Activated CD8-positive, alpha-beta T cell treated with anti-CD3 and anti-CD28 coated beads, Interleukin-2, amount 10 ng/mL, durations not matched to agents 7 days and 5 days (primary cell): Measurements from ENCODE around the gene PIEZO1. TPM values are rescaled to one million over a fixed set of nuclear protein-coding genes. Genes with fewer than 3 reads are reported as not detected.
"Not testable (repeated sequence)": the region's sequence is repeated elsewhere in the genome, so short reads cannot be mapped to it uniquely, and the experiment has no call there.

Source experiments
- ATAC-seq: fragments of 150-1000 bp; cut with Tn5 transposase; one replicate; pipeline ENCODE4 v1.10.0; 2021; ENCODE audit warnings: moderate library complexity
- CTCF ChIA-PET: fragments of 350-600 bp; sonication (Branson Sonifier 250); formaldehyde crosslinking; loops from one replicate; lab custom pipeline; 2021; ENCODE audit warnings: antibody characterized with exemption; lab: Charles Lee
- POLR2A ChIA-PET: fragments of 350-600 bp; sonication (Branson Sonifier 250); formaldehyde crosslinking; loops from one replicate; lab custom pipeline; 2021; ENCODE audit warnings: antibody characterized with exemption; lab: Charles Lee
- DNase-seq: peaks from one replicate; pipeline ENCODE4 v3.0.0-alpha.2; 2020
- H3K27ac Mint-ChIP-seq: one replicate; pipeline ENCODE4 v1.8.0; 2021; ENCODE audit warnings: mild to moderate bottlenecking, mixed read lengths
- H3K27me3 Mint-ChIP-seq: one replicate; pipeline ENCODE4 v1.8.0; 2021; ENCODE audit warnings: low read depth, mixed read lengths
- H3K36me3 Mint-ChIP-seq: one replicate; pipeline ENCODE4 v1.8.0; 2021; ENCODE audit warnings: low read depth, mixed read lengths
- H3K4me1 Mint-ChIP-seq: one replicate; pipeline ENCODE4 v1.8.0; 2021; ENCODE audit warnings: low read depth, mixed read lengths
- H3K4me3 Mint-ChIP-seq: one replicate; pipeline ENCODE4 v1.8.0; 2021; ENCODE audit warnings: mild to moderate bottlenecking, mixed read lengths
- H3K9me3 Mint-ChIP-seq: one replicate; pipeline ENCODE4 v1.8.0; 2022; ENCODE audit warnings: mixed read lengths; ENCODE audit not compliant: insufficient read depth
- total RNA-seq, 2 experiments: library from RNA; stranded (reverse); gene quantifications; one replicate each; pipeline ENCODE4 v1.2.3, GENCODE V29; 2021

The PIEZO1 gene
- total RNA-seq, 2 experiments from 2014 or later: 226 to 230 TPM

- CTCF ChIA-PET: interaction anchor here (0.7 to 1.9 kb wide), 8 partner anchors 11 to 62 kb away, joined by 3 to 8 read pairs (median 5); partner anchors contain the start of gene MVD
- peak overlapping the region; percentile 96 for H3K27ac Mint-ChIP-seq
- H3K27me3 Mint-ChIP-seq: no peaks in the 10 kb centered on the region
- peak overlapping the region; percentile 68 for H3K4me3 Mint-ChIP-seq
- ATAC-seq: peak; percentile 21
- H3K4me1 Mint-ChIP-seq: peaks cover 48% of the 10 kb centered on the region
- peak; percentile 68 for DNase-seq
- peaks cover 26% of the 10 kb centered on the region for H3K36me3 Mint-ChIP-seq
- POLR2A ChIA-PET: interaction anchor here (0.6 to 2.0 kb wide), 4 partner anchors 19 to 33 kb away, joined by 3 to 7 read pairs (median 3); no protein-coding TSS in a partner anchor
- no peaks in the 10 kb centered on the region for H3K9me3 Mint-ChIP-seq
Measured at GRCh38 chr16:88681084-88681680, 103.8 kb downstream of the PIEZO1 start.

DNA sequence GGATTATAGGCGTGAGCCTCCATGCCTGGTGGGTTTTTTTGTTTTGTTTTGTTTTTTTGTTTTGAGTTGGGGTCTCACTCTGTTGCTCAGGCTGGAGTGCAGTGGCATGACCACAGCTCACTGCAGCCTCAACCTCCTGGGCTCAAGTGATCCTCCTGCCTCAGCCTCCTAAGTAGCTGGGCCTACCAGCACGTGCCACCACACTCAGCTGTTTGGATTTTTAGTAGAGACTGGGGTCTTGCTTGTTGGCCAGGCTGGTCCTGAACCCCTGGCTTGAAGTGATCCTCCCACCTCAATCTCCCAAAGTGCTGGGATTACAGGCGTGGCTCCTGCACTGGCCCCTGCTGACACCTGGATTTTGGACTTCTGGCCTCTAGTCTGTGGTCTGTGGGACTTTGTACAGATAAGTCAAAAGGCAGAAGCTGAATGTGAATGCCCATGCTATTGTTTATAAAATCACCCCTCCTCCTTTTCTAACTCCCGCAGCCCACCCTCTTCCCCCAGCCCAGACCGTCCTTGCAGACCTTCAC is 104.4 kb downstream of the PIEZO1 start:
- no peak for ATAC-seq
- Mint-ChIP-seq H3K9me3 (no peaks in the 10 kb centered on the region), H3K36me3 (peaks cover 26% of the 10 kb centered on the region), H3K27ac (peak overlapping the region; percentile 96), H3K4me3 (peak overlapping the region; percentile 68), H3K4me1 (peaks cover 48% of the 10 kb centered on the region), H3K27me3 (no peaks in the 10 kb centered on the region)
- ChIA-PET CTCF (interaction anchor here (0.9 to 1.9 kb wide), 6 partner anchors 11 to 62 kb away, joined by 3 to 8 read pairs (median 6); partner anchors contain the start of gene MVD), POLR2A (interaction anchor here (0.6 to 2.0 kb wide), 4 partner anchors 20 to 33 kb away, joined by 3 to 7 read pairs (median 3); no protein-coding TSS in a partner anchor)
- no peak for DNase-seq

DNA sequence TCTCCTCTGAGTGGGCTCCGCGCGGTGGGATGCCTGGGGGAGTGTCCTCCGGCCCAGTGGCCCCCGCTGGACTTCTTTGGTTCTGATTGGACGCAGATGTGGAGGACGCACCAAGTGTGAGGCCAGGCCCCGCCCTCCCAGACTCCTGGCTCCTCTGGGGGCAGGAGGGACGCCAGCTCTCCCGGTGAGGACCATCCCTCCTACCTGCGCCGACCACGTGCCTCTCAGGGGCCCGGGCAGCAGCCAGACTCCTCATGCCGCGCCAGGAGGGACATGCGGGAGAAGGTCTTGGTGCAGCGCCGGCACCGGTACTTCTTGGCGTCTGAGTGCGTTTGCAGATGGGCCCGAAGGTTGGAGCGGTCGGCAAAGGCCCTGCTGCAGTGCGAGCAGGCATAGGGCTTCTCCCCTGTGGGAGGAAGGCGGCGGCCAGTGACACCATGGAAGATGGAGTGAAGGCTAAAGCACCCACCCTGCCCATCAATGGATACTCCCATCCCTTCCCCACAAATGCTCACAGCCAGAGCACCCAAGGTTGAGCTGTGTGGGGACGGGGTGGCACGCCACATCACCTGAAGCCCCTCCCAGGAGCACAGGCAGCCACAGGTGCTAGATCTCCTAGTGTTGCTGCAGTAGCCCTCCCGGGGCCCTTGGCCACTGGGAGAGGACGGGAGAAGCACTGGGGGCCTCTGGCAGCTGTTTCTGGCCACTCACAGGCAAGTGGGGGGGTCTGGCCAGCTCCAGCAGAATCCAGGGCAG is 106.6 kb downstream of the PIEZO1 start:
- Mint-ChIP-seq H3K27me3 (no peaks in the 10 kb centered on the region), H3K9me3 (no peaks in the 10 kb centered on the region), H3K4me3 (no peak overlapping the region), H3K27ac (no peak overlapping the region), H3K4me1 (peaks cover 27% of the 10 kb centered on the region), H3K36me3 (peaks cover 20% of the 10 kb centered on the region)
- ATAC-seq (no peak), DNase-seq (no peak)
- POLR2A ChIA-PET: no interaction called here
- CTCF ChIA-PET: no interaction called here

DNA sequence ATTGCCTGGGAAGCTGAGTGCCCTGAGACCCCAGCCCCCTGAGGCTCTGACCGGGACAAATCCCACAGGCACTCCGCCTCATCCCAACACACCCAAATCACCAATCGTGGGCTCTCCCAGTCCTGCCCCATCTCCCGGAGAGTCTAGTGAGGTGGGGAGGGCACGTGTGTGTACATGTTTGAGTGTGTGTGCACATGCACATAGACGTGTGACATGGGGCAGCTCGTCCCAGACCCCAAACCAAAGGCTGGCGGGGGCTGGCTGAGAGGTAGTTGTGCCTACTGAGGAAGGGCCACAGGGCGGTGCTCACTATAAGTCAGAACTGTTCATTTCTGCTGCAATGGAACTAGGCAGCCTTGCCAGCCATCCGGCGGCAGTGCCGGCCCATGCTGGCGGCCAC is 107.3 kb downstream of the PIEZO1 start:
- Mint-ChIP-seq H3K4me1 (peaks cover 24% of the 10 kb centered on the region), H3K36me3 (peaks cover 20% of the 10 kb centered on the region), H3K27ac (no peak overlapping the region), H3K4me3 (no peak overlapping the region), H3K9me3 (no peaks in the 10 kb centered on the region), H3K27me3 (no peaks in the 10 kb centered on the region)
- no peak for ATAC-seq
- ChIA-PET CTCF (no interaction called here), POLR2A (no interaction called here)
- DNase-seq: no peak

GRCh38 chr16:88676502-88677242 is 108.3 kb downstream of the PIEZO1 start:
- DNase-seq (no peak), ATAC-seq (no peak)
- Mint-ChIP-seq H3K4me3 (no peak overlapping the region), H3K4me1 (peaks cover 15% of the 10 kb centered on the region), H3K27ac (no peak overlapping the region), H3K36me3 (peaks cover 15% of the 10 kb centered on the region), H3K27me3 (no peaks in the 10 kb centered on the region), H3K9me3 (no peaks in the 10 kb centered on the region)
- ChIA-PET CTCF (no interaction called here), POLR2A (no interaction called here)

GRCh38 chr16:88673716-88674379 is 111.2 kb downstream of the PIEZO1 start:
- peaks cover 2% of the 10 kb centered on the region for H3K36me3 Mint-ChIP-seq
- H3K9me3 Mint-ChIP-seq: no peaks in the 10 kb centered on the region
- H3K27ac Mint-ChIP-seq: no peak overlapping the region
- no peaks in the 10 kb centered on the region for H3K27me3 Mint-ChIP-seq
- no peak for ATAC-seq
- POLR2A ChIA-PET: interaction anchor here (1.4 kb wide), 1 partner anchor 13 kb away, joined by 3 read pairs; no protein-coding TSS in a partner anchor
- H3K4me1 Mint-ChIP-seq: no peaks in the 10 kb centered on the region
- CTCF ChIA-PET: interaction anchor here (1.5 kb wide), 1 partner anchor 11 kb away, joined by 6 read pairs; no protein-coding TSS in a partner anchor
- DNase-seq: no peak
- no peak overlapping the region for H3K4me3 Mint-ChIP-seq

DNA sequence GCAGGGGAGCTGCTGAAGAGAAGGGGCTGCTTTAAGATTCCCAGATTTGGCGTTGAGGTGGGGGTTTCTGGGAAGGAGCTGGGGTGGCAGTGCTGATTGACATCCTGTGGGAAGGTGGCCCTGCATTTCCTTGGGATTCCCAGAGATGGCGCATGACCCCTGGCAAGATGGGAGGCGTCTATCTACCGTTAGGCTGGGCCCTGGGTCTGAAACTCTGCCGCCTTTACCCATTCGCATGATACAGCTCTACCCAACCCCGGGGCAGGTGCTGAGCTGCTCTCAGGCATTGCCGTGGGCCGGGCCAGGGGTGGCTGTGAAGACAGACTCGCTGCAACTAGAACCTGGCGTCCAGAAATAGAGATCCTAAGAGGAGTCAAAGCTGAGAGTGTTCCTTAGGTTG is 112.2 kb downstream of the PIEZO1 start:
- no peaks in the 10 kb centered on the region for H3K4me1 Mint-ChIP-seq
- H3K27ac Mint-ChIP-seq: no peak overlapping the region
- no peaks in the 10 kb centered on the region for H3K27me3 Mint-ChIP-seq
- peaks cover 6% of the 10 kb centered on the region for H3K36me3 Mint-ChIP-seq
- ATAC-seq: no peak
- ChIA-PET CTCF (interaction anchor here (1.9 kb wide), 1 partner anchor 10 kb away, joined by 4 read pairs; the partner anchor contains the start of gene MVD), POLR2A (no interaction called here)
- no peaks in the 10 kb centered on the region for H3K9me3 Mint-ChIP-seq
- H3K4me3 Mint-ChIP-seq: no peak overlapping the region
- no peak for DNase-seq

DNA sequence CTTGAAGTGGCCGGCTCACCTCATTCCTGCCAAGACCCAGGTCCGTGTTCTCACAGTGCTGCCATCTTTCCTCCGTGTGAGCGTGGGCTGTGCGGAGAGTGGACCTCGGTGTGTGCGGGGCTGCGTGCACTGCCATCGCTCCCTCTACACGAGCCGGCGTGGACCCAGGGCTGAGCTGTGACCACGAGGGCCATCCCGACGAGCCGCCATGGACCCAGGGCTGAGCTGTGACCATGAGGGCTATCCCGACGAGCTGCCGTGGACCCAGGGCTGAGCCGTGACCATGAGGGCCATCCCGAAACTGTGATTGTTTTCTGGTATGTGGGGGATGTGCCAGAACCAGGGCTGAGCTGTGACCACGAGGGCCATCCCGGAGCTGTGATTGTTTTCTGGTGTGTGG is 113.2 kb downstream of the PIEZO1 start:
- ChIA-PET POLR2A (no interaction called here), CTCF (interaction anchor here (1.9 kb wide), 1 partner anchor 9 kb away, joined by 4 read pairs; the partner anchor contains the start of gene MVD)
- ATAC-seq: no peak
- no peaks in the 10 kb centered on the region for H3K27me3 Mint-ChIP-seq
- no peak overlapping the region for H3K4me3 Mint-ChIP-seq
- H3K4me1 Mint-ChIP-seq: no peaks in the 10 kb centered on the region
- H3K9me3 Mint-ChIP-seq: no peaks in the 10 kb centered on the region
- H3K36me3 Mint-ChIP-seq: peaks cover 7% of the 10 kb centered on the region
- no peak overlapping the region for H3K27ac Mint-ChIP-seq
- no peak for DNase-seq

DNA sequence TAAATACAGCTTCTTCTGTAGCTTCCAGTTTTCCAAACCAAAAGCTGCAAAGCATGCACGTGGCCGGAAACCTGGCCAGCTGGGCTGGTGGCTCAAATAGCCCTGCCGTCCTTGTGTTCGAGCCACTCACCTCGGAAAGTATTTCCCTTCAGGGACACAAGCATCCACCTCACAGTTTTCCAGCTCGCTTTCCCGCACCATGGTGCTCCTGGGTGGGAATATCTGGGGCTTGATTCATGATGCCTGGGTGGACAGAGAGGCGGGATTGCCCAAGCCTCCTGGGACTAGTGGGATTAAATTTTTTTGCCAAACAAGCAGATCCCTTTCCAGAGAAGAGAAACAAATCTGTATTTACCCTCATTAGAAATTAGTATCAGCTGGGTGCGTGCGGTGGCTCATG is 115.0 kb downstream of the PIEZO1 start:
- H3K9me3 Mint-ChIP-seq: no peaks in the 10 kb centered on the region
- POLR2A ChIA-PET: no interaction called here
- H3K27ac Mint-ChIP-seq: no peak overlapping the region
- H3K36me3 Mint-ChIP-seq: peaks cover 11% of the 10 kb centered on the region
- H3K4me3 Mint-ChIP-seq: no peak overlapping the region
- ATAC-seq (no peak), DNase-seq (no peak)
- CTCF ChIA-PET: interaction anchor here (1.5 kb wide), 1 partner anchor 12 kb away, joined by 4 read pairs; no protein-coding TSS in a partner anchor
- H3K4me1 Mint-ChIP-seq: peaks cover 2% of the 10 kb centered on the region
- H3K27me3 Mint-ChIP-seq: no peaks in the 10 kb centered on the region

- H3K27ac Mint-ChIP-seq, POLR2A ChIA-PET, H3K4me3 Mint-ChIP-seq: not testable (repeated sequence)
Measured at GRCh38 chr16:88669493-88669892, 115.5 kb downstream of the PIEZO1 start.

DNA sequence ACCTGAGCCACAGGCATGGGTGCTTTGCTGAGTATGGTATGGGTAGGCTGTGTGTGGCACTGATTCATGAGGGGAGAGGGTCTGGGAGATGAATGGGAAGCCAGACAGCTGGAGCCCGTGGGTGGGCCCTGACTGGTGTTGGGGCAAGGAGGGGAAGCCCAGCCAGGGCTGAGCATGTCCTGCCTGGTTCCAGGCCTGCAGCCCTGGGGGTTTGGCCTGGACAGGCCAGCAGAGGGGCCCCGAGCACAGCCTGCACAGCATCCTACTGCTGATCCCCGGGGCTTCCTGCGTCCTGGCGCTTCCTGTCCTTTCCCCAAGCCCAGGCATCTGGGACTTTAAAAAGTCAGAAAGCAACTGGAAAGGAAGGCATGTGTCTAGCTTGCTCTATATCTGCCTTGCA is 117.6 kb downstream of the PIEZO1 start:
- ChIA-PET POLR2A (interaction anchor here (0.6 kb wide), 1 partner anchor 35 kb away, joined by 3 read pairs; no protein-coding TSS in a partner anchor), CTCF (no interaction called here)
- Mint-ChIP-seq H3K36me3 (peaks cover 13% of the 10 kb centered on the region), H3K4me1 (peaks cover 11% of the 10 kb centered on the region), H3K27me3 (no peaks in the 10 kb centered on the region), H3K9me3 (no peaks in the 10 kb centered on the region), H3K27ac (peak overlapping the region; percentile 27), H3K4me3 (no peak overlapping the region)
- ATAC-seq (no peak), DNase-seq (no peak)

More at GRCh38 chr16:88669493-88669892, 115.5 kb downstream of the PIEZO1 start:
- not testable (repeated sequence) for DNase-seq, H3K9me3 Mint-ChIP-seq, ATAC-seq, H3K27me3 Mint-ChIP-seq, H3K4me1 Mint-ChIP-seq
- H3K36me3 Mint-ChIP-seq: peaks cover 13% of the 10 kb centered on the region
- CTCF ChIA-PET: interaction anchor here (1.5 kb wide), 1 partner anchor 12 kb away, joined by 4 read pairs; no protein-coding TSS in a partner anchor
